Endothelial cell of umbilical vein (primary cell): ENCODE data around the gene AKAP11. TPM values are rescaled to one million over a fixed set of nuclear protein-coding genes. Genes with fewer than 3 reads are reported as not detected.

Source experiments
- BruUV-seq: library from RNA; stranded (reverse); fragments of 400-500 nt; replicated peaks from 2 replicates; lab custom pipeline; 2021; lab: Mats Ljungman, UMichigan
- CTCF ChIA-PET: fragments of 300-600, 350-600 bp; sonication (Branson Sonifier 250); formaldehyde crosslinking; loops from one replicate; lab custom pipeline; 2021; ENCODE audit warnings: antibody characterized with exemption, inconsistent platforms; lab: Charles Lee
- POLR2A ChIA-PET: fragments of 300-600, 350-600 bp; sonication (Branson Sonifier 250); formaldehyde crosslinking; loops from one replicate; lab custom pipeline; 2021; ENCODE audit warnings: antibody characterized with exemption, inconsistent platforms; lab: Charles Lee
- DNase-seq: peaks from one replicate; pipeline ENCODE4 v3.0.0-alpha.2; 2011; ENCODE audit warnings: low read depth, low spot score
- FAIRE-seq: peaks from 2 replicates; lab custom pipeline; 2011; peaks lifted over from hg19 to GRCh38; lab: Jason Lieb, UNC
- H2AFZ ChIP-seq: 2 replicates; pipeline ENCODE4 v1.6.0; 2012; ENCODE audit warnings: low read depth, low read length, control low read depth, inconsistent platforms
- H3K27ac ChIP-seq: 2 replicates; pipeline ENCODE4 v1.5.1; 2011; ENCODE audit warnings: low read depth, mild to moderate bottlenecking, control low read depth, low read length, moderate library complexity; ENCODE audit not compliant: insufficient read depth
- H3K27me3 ChIP-seq, 2 experiments: 2 replicates each; pipeline versions ENCODE4 v1.6.0 to v1.6.1; 2011; ENCODE audit warnings: low read length in 2 of 2, mixed read lengths in 1 of 2; ENCODE audit not compliant: control insufficient read depth in 2 of 2, insufficient read depth in 2 of 2
- H3K36me3 ChIP-seq, 2 experiments: 2 replicates in 1 of 2; 3 replicates in 1 of 2; pipeline ENCODE4 v1.5.1; 2011; ENCODE audit warnings: low read length in 2 of 2, mild to moderate bottlenecking in 1 of 2, moderate library complexity in 1 of 2; ENCODE audit not compliant: control insufficient read depth in 2 of 2, insufficient read depth in 2 of 2; ENCODE audit errors: extremely low read depth in 1 of 2
- H3K4me1 ChIP-seq: 3 replicates; pipeline ENCODE4 v1.5.1; 2011; ENCODE audit warnings: mild to moderate bottlenecking, low read length; ENCODE audit not compliant: control insufficient read depth, insufficient read depth; ENCODE audit errors: extremely low read depth
- H3K4me2 ChIP-seq: 2 replicates; pipeline ENCODE4 v1.6.1; 2011; ENCODE audit warnings: low read length, control low read depth, mixed read lengths; ENCODE audit not compliant: insufficient read depth
- H3K4me3 ChIP-seq, 3 experiments: fragments of 200-600 bp in 1 of 3; sonication (generic), shearing (Covaris generic) in 1 of 3; replicated peaks in 1 of 3; 2 replicates each; pipeline ENCODE4 v1.5.1; 2011 to 2016; ENCODE audit warnings: control low read depth in 3 of 3, low read length in 3 of 3, mild to moderate bottlenecking in 2 of 3, inconsistent platforms in 1 of 3, low read depth in 1 of 3, moderate library complexity in 1 of 3; ENCODE audit not compliant: insufficient read depth in 1 of 3
- H3K79me2 ChIP-seq: 2 replicates; pipeline ENCODE4 v1.6.0; 2012; ENCODE audit warnings: low read length, inconsistent platforms; ENCODE audit not compliant: control insufficient read depth, insufficient read depth
- H3K9ac ChIP-seq: replicated peaks from 2 replicates; pipeline ENCODE3; 2011; ENCODE audit warnings: low read length, control low read depth; ENCODE audit not compliant: insufficient read depth; ENCODE audit errors: extremely low read depth
- H3K9me1 ChIP-seq: replicated peaks from 3 replicates; pipeline ENCODE4 v1.6.0; 2011; ENCODE audit warnings: mild to moderate bottlenecking, low read length; ENCODE audit not compliant: control insufficient read depth, insufficient read depth; ENCODE audit errors: extremely low read depth
- H3K9me3 ChIP-seq: replicated peaks from 2 replicates; pipeline ENCODE4 v1.5.1; 2012; ENCODE audit warnings: low read length, inconsistent platforms; ENCODE audit not compliant: control insufficient read depth, insufficient read depth
- H4K20me1 ChIP-seq: replicated peaks from 2 replicates; pipeline ENCODE3; 2011; ENCODE audit warnings: mild to moderate bottlenecking, low read length; ENCODE audit not compliant: control insufficient read depth, insufficient read depth; ENCODE audit errors: extremely low read depth
- CTCF ChIP-seq, 2 donors: IDR thresholded peaks; 1 replicate in 1 of 2; 2 replicates in 1 of 2; pipeline ENCODE4 v1.5.1; 2011; ENCODE audit warnings: low read length in 2 of 2, mild to moderate bottlenecking in 2 of 2, moderate library complexity in 2 of 2, control low read depth in 1 of 2, inconsistent platforms in 1 of 2, low read depth in 1 of 2; ENCODE audit not compliant: insufficient read depth in 1 of 2; ENCODE audit errors: extremely low read depth in 1 of 2
- POLR2A ChIP-seq: IDR thresholded peaks from 2 replicates; pipeline ENCODE4 v1.6.1; 2012; ENCODE audit warnings: low read depth, mild to moderate bottlenecking, control low read depth, low read length
- POLR2AphosphoS5 ChIP-seq: IDR thresholded peaks from 2 replicates; pipeline ENCODE4 v1.6.1; 2012; ENCODE audit warnings: low read depth, mild to moderate bottlenecking, control low read depth, low read length, moderate library complexity; ENCODE audit not compliant: insufficient read depth
- dilution Hi-C: fragments of 300-500 bp; cut with MboI; formaldehyde crosslinking; loops from one replicate; pipeline ENCODE4 v1.15.0; 2019; ENCODE audit warnings: low sequenced_read_pairs; ENCODE audit not compliant: extremely low pct_ligation_motif_present
- intact Hi-C: fragments of 100-400 bp; cut with micrococcal nuclease; formaldehyde crosslinking; loops from one replicate; pipeline ENCODE4 v1.10.0; 2022
- polyA plus RNA-seq, 4 experiments: library from polyadenylated mRNA; depleted of rRNA in 3 of 4; stranded (reverse) in 3 of 4; unstranded in 1 of 4; fragments of >200 nt; gene quantifications; 2 replicates each; pipeline versions ENCODE4 v1.2.1 to v1.2.3, GENCODE V29; 2011 to 2012; ENCODE audit warnings: missing spikeins in 1 of 4
- total RNA-seq: library from RNA; stranded (reverse); gene quantifications from 2 replicates; pipeline ENCODE4 v1.2.3, GENCODE V29; 2021

The AKAP11 gene
- total and polyA plus RNA-seq, 2 donors (not counting 3 experiments of a cell fraction or from before 2014, with no cell fraction given): 4.9 to 20.2 TPM

- Histone ChIP-seq H3K9ac (no peak overlapping the region), H3K79me2 (no peaks in the 10 kb centered on the region), H3K27ac (no peak overlapping the region), H3K4me2 (no peak overlapping the region), H2AFZ (no peak overlapping the region), H3K27me3 (no peaks in the 10 kb centered on the region), H3K36me3 (peaks cover 10 to 12% of the 10 kb centered on the region in 2 experiments), H3K9me3 (no peaks in the 10 kb centered on the region), H3K4me3 (no peak overlapping the region), H3K9me1 (no peaks in the 10 kb centered on the region), H3K4me1 (no peaks in the 10 kb centered on the region), H4K20me1 (no peaks in the 10 kb centered on the region)
- DNase-seq (no peak), FAIRE-seq (no peak)
- intact Hi-C loops (no loop called here), dilution Hi-C loops (no loop called here)
- no TSS peak for BruUV-seq
- no peak for TF ChIP-seq CTCF (IDR thresholded peaks at IDR 0.05; ENCODE audit: extremely low read depth in 1 of 2, insufficient read depth in 1 of 2, low read depth in 1 of 2, low read length in 2 of 2)
- ChIA-PET POLR2A (no interaction called here), CTCF (no interaction called here)
Measured at GRCh38 chr13:42305503-42305902, 33.6 kb downstream of the AKAP11 start.

- Histone ChIP-seq H3K27me3 (no peaks in the 10 kb centered on the region), H3K9ac (no peak overlapping the region), H3K9me1 (peaks cover 2% of the 10 kb centered on the region), H3K4me3 (no peak overlapping the region), H2AFZ (no peak overlapping the region), H3K27ac (no peak overlapping the region), H3K36me3 (peaks cover 3 to 5% of the 10 kb centered on the region in 2 experiments), H3K79me2 (no peaks in the 10 kb centered on the region), H4K20me1 (no peaks in the 10 kb centered on the region), H3K4me1 (no peaks in the 10 kb centered on the region), H3K4me2 (no peak overlapping the region), H3K9me3 (no peaks in the 10 kb centered on the region)
- no TSS peak for BruUV-seq
- intact Hi-C loops (no loop called here), dilution Hi-C loops (no loop called here)
- DNase-seq (no peak), FAIRE-seq (no peak)
- ChIA-PET CTCF (no interaction called here), POLR2A (no interaction called here)
- TF ChIP-seq POLR2AphosphoS5 (no peak), POLR2A (no peak)
Measured at GRCh38 chr13:42307461-42307860, 35.5 kb downstream of the AKAP11 start.
